Small intestine (tissue), 7 donors: ENCODE results near the gene KIAA0513. TPM values are rescaled to one million over a fixed set of nuclear protein-coding genes. Genes with fewer than 3 reads are reported as not detected.
"Not testable (repeated sequence)": the region's sequence is repeated elsewhere in the genome, so short reads cannot be mapped to it uniquely, and the experiment has no call there.

Experiments used
- DNase-seq, 2 donors: peaks; one replicate each; pipeline versions ENCODE4 v3.0.0 to v3.0.0-alpha.2; 2013
- FAIRE-seq: peaks from 2 replicates; lab custom pipeline; 2012; peaks lifted over from hg19 to GRCh38; lab: Jason Lieb, UNC
- H3K27ac ChIP-seq, 3 donors: one replicate each; pipeline ENCODE4 v1.5.1; 2013; ENCODE audit warnings: low read length in 2 of 3, mild to moderate bottlenecking in 2 of 3, control low read depth in 1 of 3, inconsistent platforms in 1 of 3, low read depth in 1 of 3, moderate library complexity in 1 of 3
- H3K27me3 ChIP-seq, 3 donors: one replicate each; pipeline ENCODE4 v1.6.1; 2013; ENCODE audit warnings: low read length in 3 of 3, inconsistent platforms in 1 of 3; ENCODE audit not compliant: control insufficient read depth in 3 of 3, insufficient read depth in 3 of 3
- H3K36me3 ChIP-seq, 3 donors: one replicate each; pipeline ENCODE4 v1.6.1; 2013; ENCODE audit warnings: low read length in 3 of 3, inconsistent platforms in 1 of 3, low read depth in 1 of 3, mild to moderate bottlenecking in 1 of 3, moderate library complexity in 1 of 3; ENCODE audit not compliant: control insufficient read depth in 3 of 3, insufficient read depth in 2 of 3
- H3K4me1 ChIP-seq, 3 donors: one replicate each; pipeline ENCODE4 v1.6.1; 2013; ENCODE audit warnings: low read length in 2 of 3, inconsistent platforms in 1 of 3, low read depth in 1 of 3, mild to moderate bottlenecking in 1 of 3, moderate library complexity in 1 of 3; ENCODE audit not compliant: control insufficient read depth in 3 of 3, insufficient read depth in 2 of 3
- H3K4me3 ChIP-seq, 3 donors: one replicate each; pipeline ENCODE4 v1.5.1; 2013; ENCODE audit warnings: low read length in 3 of 3, control low read depth in 1 of 3, inconsistent platforms in 1 of 3, low read depth in 1 of 3, mild to moderate bottlenecking in 1 of 3, moderate library complexity in 1 of 3
- H3K9me3 ChIP-seq, 2 donors: one replicate each; pipeline ENCODE4 v1.6.1; 2013; ENCODE audit warnings: low read depth in 1 of 2, low read length in 1 of 2; ENCODE audit not compliant: control insufficient read depth in 2 of 2, insufficient read depth in 1 of 2
- WGBS, 3 donors: extraction: QIAGEN DNeasy Blood & Tissue Kit; methylation state at CpG; one replicate each; pipeline ENCODE4 v1.1.7; 2013; 5-methylcytosine and 5-hydroxymethylcytosine counted together
- polyA plus RNA-seq, 4 donors: library from polyadenylated mRNA; stranded (reverse) in 3 of 4; unstranded in 1 of 4; fragments of 200-250 nt in 3 of 4; fragments of 120-200 nt in 1 of 4; gene quantifications; one replicate each; pipeline versions ENCODE4 v1.2.1 to v1.2.3, GENCODE V29; 2013
- donor health status: healthy with polysubstance abuse.
- donor health status: control.
- donor health status: control.
- donor health status: Bipolar disorder and iron deficiency.
- donor health status: healthy.

KIAA0513 gene
- polyA plus RNA-seq, 4 donors: 2.9 to 8.1 (median 5.1) TPM

DNA sequence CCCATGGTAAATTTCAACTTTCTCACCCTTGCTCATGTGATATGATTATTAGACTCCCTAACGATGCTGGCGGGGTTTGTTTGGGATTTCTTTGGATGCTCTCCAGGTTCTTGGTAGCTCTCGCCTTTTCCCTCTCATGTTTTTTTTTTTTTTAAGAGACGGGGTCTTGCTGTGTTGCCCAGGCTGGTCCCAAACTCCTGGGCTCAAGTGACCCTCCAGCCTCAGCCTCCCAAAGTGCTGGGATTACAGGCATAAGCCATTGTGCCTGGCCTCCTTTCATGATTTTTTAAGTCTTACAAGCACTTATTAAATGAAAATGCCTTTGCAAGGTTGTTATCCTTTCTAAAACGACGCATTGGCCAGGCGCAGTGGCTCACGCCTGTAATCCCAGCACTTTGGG, 24.1 kb downstream of the KIAA0513 start:
- WGBS, 3 donors: 80 to 89% (median 83%) methylated on average over 8 of the region's 8 CpGs
- no peak for FAIRE-seq
- no peaks in the 10 kb centered on the region for H3K36me3 ChIP-seq
- no peak for DNase-seq
- no peaks in the 10 kb centered on the region for H3K27me3 ChIP-seq
- H3K4me3 ChIP-seq: no peak overlapping the region
- H3K27ac ChIP-seq: no peak overlapping the region
- H3K9me3 ChIP-seq: no peaks in the 10 kb centered on the region
- peaks cover 2 to 41% (median 14%) of the 10 kb centered on the region in 3 donors for H3K4me1 ChIP-seq

GRCh38 chr16:85052536-85052935, 24.9 kb downstream of the KIAA0513 start:
- no peak overlapping the region for H3K27ac ChIP-seq
- DNase-seq: no peak
- no peaks in the 10 kb centered on the region for H3K36me3 ChIP-seq
- FAIRE-seq: no peak
- H3K4me3 ChIP-seq: no peak overlapping the region
- no peaks in the 10 kb centered on the region for H3K27me3 ChIP-seq
- peaks cover under 1 to 33% (median 16%) of the 10 kb centered on the region in 3 donors for H3K4me1 ChIP-seq
- no peaks in the 10 kb centered on the region for H3K9me3 ChIP-seq
- 93 to 94% (median 93%) methylated on average over 10 of the region's 10 CpGs for WGBS, 3 donors

DNA sequence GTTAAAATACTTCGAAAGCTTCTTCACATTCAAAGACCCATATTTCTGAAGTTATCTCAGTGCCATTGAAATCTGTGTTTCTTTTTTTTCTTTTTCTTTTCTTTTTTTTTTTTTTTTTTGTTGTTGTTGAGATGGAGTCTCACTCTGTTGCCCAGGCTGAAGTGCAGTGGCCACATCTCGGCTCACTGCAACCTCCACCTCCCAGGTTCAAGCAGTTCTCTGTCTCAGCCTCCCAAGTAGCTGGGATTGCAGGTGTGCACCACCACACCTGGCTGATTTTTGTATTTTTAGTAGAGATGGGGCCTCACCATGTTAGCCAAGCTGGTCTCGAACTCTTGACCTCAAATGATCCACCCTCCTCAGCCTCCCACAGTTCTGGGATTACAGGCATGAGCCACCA, 26.7 kb downstream of the KIAA0513 start:
- 94 to 98% (median 96%) methylated on average over 3 of the region's 3 CpGs for WGBS, 3 donors
- not testable (repeated sequence) for H3K9me3 ChIP-seq, FAIRE-seq, DNase-seq, H3K36me3 ChIP-seq, H3K4me3 ChIP-seq, H3K27me3 ChIP-seq
- H3K4me1 ChIP-seq: peaks cover 0 to 23% (median 16%) of the 10 kb centered on the region in 3 donors
- peak overlapping the region in 1 of 3 donors; percentile 70 for H3K27ac ChIP-seq

GRCh38 chr16:85054948-85055492, 27.4 kb downstream of the KIAA0513 start:
- Histone ChIP-seq H3K27ac (peak overlapping the region in 2 of 3 donors; percentile 39 to 94), H3K27me3 (no peaks in the 10 kb centered on the region), H3K4me3 (no peak overlapping the region), H3K36me3 (no peaks in the 10 kb centered on the region), H3K4me1 (peaks cover 0 to 18% (median 16%) of the 10 kb centered on the region in 3 donors), H3K9me3 (no peaks in the 10 kb centered on the region)
- WGBS, 3 donors: 43 to 47% (median 43%) methylated on average over 6 of the region's 6 CpGs
- no peak for FAIRE-seq
- no peak for DNase-seq

DNA sequence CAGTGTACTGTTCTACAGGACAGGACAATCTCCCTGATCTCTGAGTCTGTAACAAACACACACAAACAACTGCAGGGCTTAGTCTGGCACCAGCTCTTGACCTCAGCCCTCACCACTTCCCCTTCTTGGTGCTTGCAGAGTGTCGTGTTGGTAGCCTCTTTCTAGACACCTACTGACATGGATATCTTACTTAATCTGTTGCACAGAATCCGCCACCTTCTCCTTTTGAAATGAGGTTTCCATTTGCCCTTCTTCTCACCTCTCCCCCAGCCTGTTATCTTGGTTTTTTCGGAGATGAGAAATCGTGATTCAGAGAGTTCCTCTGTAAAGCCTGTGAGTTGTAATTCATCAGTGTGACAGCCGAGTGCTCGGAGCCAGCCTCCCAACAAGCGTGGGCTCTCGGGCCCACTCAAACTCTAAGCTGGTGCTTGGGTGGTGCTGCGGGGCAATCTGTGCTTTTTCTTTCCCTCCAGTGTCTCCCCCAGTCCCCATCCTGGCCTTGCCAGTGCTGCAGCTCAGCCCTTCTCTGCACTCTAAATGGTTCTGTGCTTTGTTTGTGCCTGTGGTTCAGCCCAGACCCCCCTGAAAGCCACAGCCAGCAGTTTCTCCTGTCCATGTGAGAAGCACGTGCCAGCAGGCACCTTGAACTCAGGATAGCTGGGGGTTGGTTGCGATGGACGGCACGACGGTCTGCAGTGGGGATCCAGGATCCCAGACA, 28.1 kb downstream of the KIAA0513 start:
- no peak for FAIRE-seq
- peak overlapping the region in 2 of 3 donors; percentile 28 to 94 for H3K27ac ChIP-seq
- H3K4me1 ChIP-seq: peaks cover 0 to 16% (median 14%) of the 10 kb centered on the region in 3 donors
- H3K4me3 ChIP-seq: no peak overlapping the region
- no peaks in the 10 kb centered on the region for H3K27me3 ChIP-seq
- WGBS, 3 donors: 41 to 56% (median 55%) methylated on average over 14 of the region's 14 CpGs
- peaks cover 0 to 3% (median 0%) of the 10 kb centered on the region in 3 donors for H3K36me3 ChIP-seq
- peak; percentile 40 to 82 for DNase-seq
- no peaks in the 10 kb centered on the region for H3K9me3 ChIP-seq

- Histone ChIP-seq H3K9me3 (no peaks in the 10 kb centered on the region), H3K4me1 (peaks cover 0 to 15% (median 8%) of the 10 kb centered on the region in 3 donors), H3K4me3 (no peak overlapping the region), H3K27ac (peak overlapping the region in 2 of 3 donors; percentile 28 to 94), H3K27me3 (no peaks in the 10 kb centered on the region), H3K36me3 (peaks cover 0 to 5% (median 0%) of the 10 kb centered on the region in 3 donors)
- WGBS, 3 donors: 81 to 95% (median 95%) methylated on average over 16 of the region's 16 CpGs
- DNase-seq (no peak), FAIRE-seq (no peak)
Measured at GRCh38 chr16:85056211-85056748, 28.7 kb downstream of the KIAA0513 start.

DNA sequence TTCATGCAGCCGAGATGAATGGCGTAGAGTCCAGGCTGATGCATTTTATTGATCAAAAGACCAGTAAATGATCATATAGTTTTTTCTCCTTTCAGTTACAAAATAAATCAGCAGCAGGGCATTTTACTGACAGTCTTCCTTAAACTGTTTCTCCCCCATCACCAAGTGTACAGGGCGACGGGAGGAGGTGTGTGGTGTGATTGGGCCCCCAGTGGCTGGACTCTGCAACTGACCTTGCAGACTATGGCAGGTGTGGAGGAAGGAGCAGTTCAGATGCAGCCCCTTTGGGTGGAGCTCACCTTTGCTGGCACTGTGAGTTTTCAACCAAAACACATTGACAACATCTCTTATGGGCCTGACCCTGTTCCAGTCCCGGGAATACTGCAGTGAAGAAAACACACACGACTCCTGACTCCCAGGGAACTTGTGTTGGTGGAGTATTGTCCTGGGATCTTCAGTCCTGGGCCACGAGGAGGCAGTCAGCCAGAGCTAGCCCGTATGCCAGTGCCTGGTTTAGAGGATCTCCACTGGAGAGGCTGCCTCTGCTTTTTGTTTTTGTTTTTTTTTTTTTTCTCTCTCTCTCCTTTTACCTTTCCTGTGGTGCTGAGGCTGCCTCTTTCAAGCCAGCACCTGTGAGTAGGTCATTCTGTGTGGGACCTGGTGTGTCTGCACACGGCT, 29.8 kb downstream of the KIAA0513 start:
- Histone ChIP-seq H3K27me3 (no peaks in the 10 kb centered on the region), H3K4me1 (peaks cover 0 to 12% (median 4%) of the 10 kb centered on the region in 3 donors), H3K27ac (peak overlapping the region in 1 of 3 donors; percentile 19), H3K36me3 (peaks cover 0 to 5% (median 0%) of the 10 kb centered on the region in 3 donors), H3K9me3 (no peaks in the 10 kb centered on the region), H3K4me3 (no peak overlapping the region)
- 53 to 79% (median 65%) methylated on average over 9 of the region's 9 CpGs for WGBS, 3 donors
- FAIRE-seq: no peak
- DNase-seq: peak in 1 of 2 donors; percentile 32

- no peaks in the 10 kb centered on the region for H3K27me3 ChIP-seq
- no peak for DNase-seq
- H3K27ac ChIP-seq: peak overlapping the region in 1 of 3 donors; percentile 9
- WGBS, 3 donors: 87 to 93% (median 87%) methylated on average over 7 of the region's 7 CpGs
- H3K4me1 ChIP-seq: peaks cover 0 to 12% (median 4%) of the 10 kb centered on the region in 3 donors
- FAIRE-seq: no peak
- peaks cover 0 to 5% (median 0%) of the 10 kb centered on the region in 3 donors for H3K36me3 ChIP-seq
- H3K9me3 ChIP-seq: no peaks in the 10 kb centered on the region
- H3K4me3 ChIP-seq: no peak overlapping the region
Measured at GRCh38 chr16:85057948-85058347, 30.4 kb downstream of the KIAA0513 start.
